Astrocyte of the spinal cord (primary cell): ENCODE data around the gene ATXN7.

Source experiments
- DNase-seq: peaks from one replicate; pipeline ENCODE4 v3.0.0; 2011; ENCODE audit warnings: low read depth, low spot score
- H3K4me3 ChIP-seq: 2 replicates; pipeline ENCODE4 v1.5.1; 2011; ENCODE audit warnings: low read depth, mild to moderate bottlenecking, low read length, moderate library complexity
- in situ Hi-C: cut with HindIII; loops from 2 replicates; pipeline ENCODE4 v1.10.0; 2017; ENCODE audit warnings: low sequenced_read_pairs
- TF ChIP-seq, protein P1 (sequence below): IDR thresholded peaks from 2 replicates; pipeline ENCODE4 v1.5.1; 2012; ENCODE audit warnings: low read depth, mild to moderate bottlenecking, low read length, inconsistent platforms

Gene ATXN7

DNA sequence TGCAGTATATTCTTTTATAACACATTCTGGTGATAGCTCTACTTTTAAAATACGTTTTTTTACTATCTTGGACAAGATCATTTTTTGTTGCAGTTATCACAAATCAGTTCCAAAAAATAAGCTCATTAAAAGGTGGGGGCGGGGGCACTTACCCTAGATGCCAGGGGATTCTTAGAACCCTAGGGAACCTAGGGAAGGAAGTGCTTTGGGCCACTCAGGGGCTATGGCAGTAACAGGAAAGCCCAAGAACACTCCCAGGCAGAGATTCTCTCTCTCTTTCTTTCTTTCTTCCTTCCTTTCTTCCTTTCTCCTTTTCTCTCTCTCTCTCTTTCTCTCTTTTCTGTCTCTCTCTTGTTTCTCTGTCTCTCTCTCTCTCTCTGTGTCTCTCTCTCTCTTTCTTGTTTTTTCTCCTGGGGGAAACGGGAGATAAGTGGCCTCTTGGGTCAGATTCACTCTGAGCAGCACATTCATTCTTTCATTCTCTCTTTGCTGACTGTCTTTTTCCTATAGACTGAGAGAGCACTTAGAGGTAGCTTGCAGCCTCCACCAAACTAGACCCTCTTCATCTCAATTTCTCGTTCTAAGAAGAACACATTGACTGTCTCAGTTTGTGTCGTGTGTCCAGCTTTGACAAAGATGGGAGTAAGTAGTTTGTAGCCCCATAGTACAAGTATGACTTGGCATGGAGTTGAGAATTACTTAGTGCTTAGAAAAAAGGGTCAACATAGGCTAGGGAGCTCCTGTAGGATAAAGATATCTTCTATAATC is 31.9 kb downstream of the ATXN7 start:
- DNase-seq, result no peak
- in situ Hi-C loops, result no loop called here
- TF ChIP-seq, protein P1, sequence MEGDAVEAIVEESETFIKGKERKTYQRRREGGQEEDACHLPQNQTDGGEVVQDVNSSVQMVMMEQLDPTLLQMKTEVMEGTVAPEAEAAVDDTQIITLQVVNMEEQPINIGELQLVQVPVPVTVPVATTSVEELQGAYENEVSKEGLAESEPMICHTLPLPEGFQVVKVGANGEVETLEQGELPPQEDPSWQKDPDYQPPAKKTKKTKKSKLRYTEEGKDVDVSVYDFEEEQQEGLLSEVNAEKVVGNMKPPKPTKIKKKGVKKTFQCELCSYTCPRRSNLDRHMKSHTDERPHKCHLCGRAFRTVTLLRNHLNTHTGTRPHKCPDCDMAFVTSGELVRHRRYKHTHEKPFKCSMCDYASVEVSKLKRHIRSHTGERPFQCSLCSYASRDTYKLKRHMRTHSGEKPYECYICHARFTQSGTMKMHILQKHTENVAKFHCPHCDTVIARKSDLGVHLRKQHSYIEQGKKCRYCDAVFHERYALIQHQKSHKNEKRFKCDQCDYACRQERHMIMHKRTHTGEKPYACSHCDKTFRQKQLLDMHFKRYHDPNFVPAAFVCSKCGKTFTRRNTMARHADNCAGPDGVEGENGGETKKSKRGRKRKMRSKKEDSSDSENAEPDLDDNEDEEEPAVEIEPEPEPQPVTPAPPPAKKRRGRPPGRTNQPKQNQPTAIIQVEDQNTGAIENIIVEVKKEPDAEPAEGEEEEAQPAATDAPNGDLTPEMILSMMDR, result no peak
- no peak overlapping the region for H3K4me3 ChIP-seq

DNA sequence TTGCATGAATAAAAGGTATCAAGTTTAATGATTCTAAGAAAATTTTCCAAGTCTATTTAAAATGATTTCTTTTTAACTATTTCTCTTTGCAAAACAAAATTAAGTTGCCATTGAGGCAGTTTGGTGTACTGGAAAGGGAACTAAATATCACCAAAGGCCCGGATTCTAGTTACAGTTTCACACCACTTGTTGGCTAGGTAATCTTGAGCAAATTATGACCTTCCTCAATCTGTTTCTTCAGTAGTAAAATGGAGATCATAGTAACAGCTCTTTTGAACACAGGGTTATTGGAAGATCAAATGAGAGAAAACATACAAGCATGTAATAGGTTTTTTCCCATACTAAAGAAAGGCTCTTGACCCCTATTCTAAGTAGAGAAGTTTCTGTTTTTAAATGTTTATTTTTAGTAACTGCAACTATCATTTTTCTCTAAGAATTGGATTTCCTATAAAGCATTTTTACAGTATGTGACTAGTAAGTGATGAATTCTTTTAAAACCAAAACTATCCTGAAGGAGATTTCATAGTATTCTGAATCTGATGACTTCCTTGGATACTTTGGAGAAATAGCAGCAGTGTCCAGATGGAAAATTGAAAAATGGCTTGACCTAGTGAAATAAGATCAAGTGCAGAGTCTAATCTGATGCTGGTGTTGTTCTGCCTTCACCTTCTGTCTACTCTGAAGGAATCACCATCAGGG is 32.8 kb downstream of the ATXN7 start:
- in situ Hi-C loops, result no loop called here
- DNase-seq, result no peak
- no peak overlapping the region for H3K4me3 ChIP-seq
- TF ChIP-seq, protein P1, result no peak

DNA sequence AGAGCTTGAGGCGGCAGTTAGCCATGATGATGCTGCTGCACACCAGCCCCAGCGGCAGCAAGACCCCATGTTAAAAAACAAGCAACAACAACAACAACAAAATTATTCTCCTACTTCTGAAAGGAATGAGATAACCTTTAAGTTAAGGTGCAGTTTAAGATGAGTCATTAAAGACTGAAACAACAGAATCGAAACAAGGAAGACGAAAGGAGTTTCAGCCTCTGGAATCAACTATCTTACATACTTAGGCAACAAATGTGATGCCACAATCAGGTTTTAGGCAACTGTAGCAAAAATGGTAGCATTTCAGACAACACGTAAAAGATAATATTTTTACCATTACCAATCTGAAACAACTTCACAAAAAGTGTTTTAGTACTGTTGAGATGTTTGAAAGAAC is 36.3 kb downstream of the ATXN7 start:
- H3K4me3 ChIP-seq, result no peak overlapping the region

DNA sequence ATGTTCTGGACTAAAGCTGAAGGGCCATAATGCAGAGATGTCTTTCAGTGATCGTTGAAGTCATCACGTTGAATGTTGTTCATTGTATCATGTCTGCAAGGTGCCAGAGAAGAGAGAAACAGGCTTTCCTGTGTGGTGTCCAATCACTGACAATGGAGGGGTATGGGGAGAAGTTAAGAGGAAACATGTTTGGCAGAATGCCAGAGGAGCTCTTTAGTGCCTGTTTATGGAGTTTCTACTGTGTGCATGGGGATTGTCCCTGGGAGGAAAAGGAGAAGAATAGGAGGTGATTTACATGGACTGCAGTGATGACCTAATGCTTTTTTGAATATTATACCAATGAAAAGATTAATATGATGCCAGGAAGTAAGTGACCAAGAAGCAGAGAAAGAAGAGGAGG is 36.8 kb downstream of the ATXN7 start:
- TF ChIP-seq, protein P1, result no peak
- DNase-seq, result no peak
- in situ Hi-C loops, result no loop called here
- no peak overlapping the region for H3K4me3 ChIP-seq

More for the DNA sequence above, 36.3 kb downstream of the ATXN7 start:
- TF ChIP-seq, protein P1, result no peak
- in situ Hi-C loops, result no loop called here
- DNase-seq, result no peak

DNA sequence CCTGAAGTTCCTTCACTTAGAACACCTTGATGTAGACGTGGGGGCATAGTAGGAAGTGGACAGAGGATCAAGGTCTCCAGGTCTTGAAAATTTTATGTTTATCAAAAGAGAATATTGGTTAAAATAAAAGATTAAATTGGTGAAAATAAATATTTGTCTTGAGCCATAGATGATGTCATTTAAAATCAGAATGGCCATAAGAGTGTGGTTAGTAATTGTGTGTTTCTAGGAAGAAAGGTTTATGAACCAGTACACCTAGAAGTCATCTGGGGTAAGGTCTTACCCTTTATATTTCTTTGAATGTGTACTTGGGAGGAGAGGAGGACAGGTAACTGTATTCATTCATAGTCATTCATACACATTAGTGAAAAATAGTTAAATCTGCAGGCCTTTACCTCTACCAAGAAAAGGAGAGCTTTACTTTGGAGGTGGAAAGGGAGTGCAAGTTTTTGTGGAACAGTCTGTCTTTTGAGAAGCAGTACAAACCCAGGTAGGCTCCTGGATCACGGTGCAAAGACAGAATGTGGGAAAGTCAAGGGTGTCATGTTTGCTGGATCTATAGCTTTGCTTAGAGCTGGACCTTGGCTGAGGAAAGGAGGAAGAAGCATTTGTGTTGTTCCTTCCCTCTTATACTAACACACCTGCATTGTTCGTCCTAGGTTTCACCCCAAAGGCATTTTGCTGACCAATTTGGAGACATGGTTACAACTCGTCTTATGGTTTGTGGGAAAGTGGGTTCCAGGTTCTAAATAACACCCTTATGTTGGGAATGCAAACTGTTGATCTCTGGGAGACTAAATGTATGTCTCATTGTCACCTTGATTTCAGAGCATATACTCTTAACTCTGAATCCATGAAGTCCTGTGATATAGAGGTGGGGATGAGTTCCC is 42.3 kb downstream of the ATXN7 start:
- DNase-seq, result no peak
- H3K4me3 ChIP-seq, result no peak overlapping the region
- TF ChIP-seq, protein P1, result no peak
- in situ Hi-C loops, result no loop called here

DNA sequence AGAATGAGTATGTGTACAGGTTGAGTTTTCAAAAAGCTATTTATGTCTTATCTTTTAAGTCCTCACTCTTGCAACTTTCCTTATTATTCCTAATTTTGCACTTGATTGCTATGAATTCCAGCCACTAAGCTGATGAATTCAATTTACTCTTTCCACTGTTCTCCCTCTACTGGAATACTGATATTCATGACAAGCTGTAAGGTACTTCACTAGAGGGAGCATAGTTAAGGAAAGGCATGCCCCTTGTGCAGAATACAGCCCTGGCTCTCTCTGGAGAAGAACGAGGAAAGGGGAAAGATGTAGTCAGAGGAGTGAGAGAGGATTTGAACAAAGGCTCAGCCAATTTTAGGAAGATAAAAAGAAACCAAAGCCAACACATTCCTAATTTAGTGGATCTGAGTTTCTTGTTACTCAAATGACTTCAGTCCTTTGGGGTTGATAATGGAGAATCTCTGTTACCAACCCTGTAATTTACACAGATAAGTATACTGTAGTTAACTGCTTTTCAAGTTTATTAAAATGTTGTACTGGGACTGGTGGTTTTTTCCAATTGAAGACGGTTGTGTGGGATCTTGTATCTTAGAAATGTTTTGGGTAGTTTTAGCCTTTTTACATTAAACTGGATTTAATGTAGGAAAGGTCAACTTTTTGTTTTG is 44.5 kb downstream of the ATXN7 start:
- TF ChIP-seq, protein P1, result peak; percentile 44
- H3K4me3 ChIP-seq, result no peak overlapping the region
- DNase-seq, result peak; percentile 33
- in situ Hi-C loops, result no loop called here
